Measurements from ENCODE around the gene ADGRG7.
A peak's percentile ranks its signal among the peaks of the same experiment; 100 is the strongest.

Gene ADGRG7

DNA sequence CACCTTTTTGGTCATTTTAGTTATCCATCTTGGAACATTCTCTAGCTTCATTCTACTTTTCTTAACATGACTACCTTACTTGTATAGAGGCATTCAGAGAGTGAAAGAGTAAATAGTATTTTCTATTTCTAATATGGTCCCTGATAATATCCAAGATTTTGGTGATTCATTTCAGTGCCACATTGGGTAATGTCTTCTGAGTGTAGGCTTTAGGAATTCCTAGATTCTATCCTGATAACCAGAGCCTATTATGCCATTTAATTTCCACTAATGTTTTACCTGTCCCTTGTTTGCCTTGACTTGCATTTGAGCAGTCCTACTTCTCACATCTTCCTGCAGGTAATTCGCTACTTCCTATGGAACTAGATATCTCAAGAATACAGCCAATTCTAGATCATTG is 21.8 kb downstream of the ADGRG7 start:
- TF ChIP-seq CTCF (IDR thresholded peaks at IDR 0.05; ENCODE audit: low read length) (no peak), EZH2 (optimal IDR thresholded peaks at IDR 0.05; ENCODE audit: low read depth, low read length) (no peak), EZH2phosphoT487 (IDR thresholded peaks at IDR 0.05; ENCODE audit: low read length) (no peak)
- Histone ChIP-seq H4K20me1 (ENCODE audit: insufficient read depth, low read length) (no peaks in the 10 kb centered on the region), H3K9ac (ENCODE audit: low read length) (no peak overlapping the region), H3K9me3 (replicated peaks; ENCODE audit: insufficient read depth, low read length) (no peaks in the 10 kb centered on the region), H3K4me2 (ENCODE audit: low read depth, low read length) (no peak overlapping the region), H2AFZ (ENCODE audit: low read length) (no peak overlapping the region), H3K27me3 (replicated peaks; ENCODE audit: insufficient read depth, low read length) (no peaks in the 10 kb centered on the region), H3K4me1 (ENCODE audit: low read length) (0 out of 2 replicates have a peak, but pooled peaks cover 5% of the 10 kb centered on the region), H3K36me3 (replicated peaks; ENCODE audit: insufficient read depth, low read length) (no peaks in the 10 kb centered on the region), H3K4me3 (ENCODE audit: low read length) (no peak overlapping the region), H3K9me2 (replicated peaks; ENCODE audit: insufficient read depth, low read length) (no peaks in the 10 kb centered on the region), H3K79me2 (ENCODE audit: low read length) (no peaks in the 10 kb centered on the region), H3K27ac (ENCODE audit: low read length) (no peak overlapping the region), H3F3A (ENCODE audit: insufficient read depth, low read length) (no peaks in the 10 kb centered on the region)
- DNase-seq, result no peak

DNA sequence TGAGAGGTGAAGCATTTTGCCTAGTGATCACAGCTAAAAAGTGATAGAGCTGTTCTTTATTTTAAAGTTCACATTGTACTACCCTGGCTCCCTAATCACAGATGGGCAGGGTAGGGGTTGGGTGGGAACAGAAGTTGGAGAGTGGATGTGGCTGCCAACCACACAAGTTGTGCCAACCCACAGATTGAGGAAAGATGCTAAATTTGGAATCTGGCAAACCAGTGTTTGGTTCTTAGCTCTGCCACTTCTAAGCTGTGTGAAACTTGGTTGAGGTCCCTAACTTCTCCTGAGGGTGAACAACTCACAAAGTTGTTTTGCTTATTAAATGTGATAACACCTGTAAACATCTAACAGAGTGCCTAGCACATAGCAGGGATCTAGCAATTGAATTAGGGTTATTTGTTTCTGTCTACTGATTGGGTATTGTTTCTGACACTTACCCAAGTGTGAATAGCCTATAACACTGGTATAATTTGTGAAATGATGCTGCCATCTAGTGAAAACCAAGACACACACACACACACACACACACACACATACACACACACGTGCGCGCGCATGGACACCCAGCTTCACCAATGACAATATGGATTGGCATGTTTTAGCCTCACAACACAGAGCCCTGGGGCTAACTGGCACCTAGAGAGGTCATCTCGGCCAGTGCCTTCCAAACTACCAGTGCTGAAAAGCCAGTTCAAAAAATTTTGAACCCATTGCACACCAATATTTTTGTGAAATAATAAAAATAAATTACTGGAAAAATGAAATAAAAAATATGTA is 25.3 kb downstream of the ADGRG7 start:
- TF ChIP-seq EZH2 (optimal IDR thresholded peaks at IDR 0.05; ENCODE audit: low read depth, low read length), result no peak
- peak; percentile 28 for TF ChIP-seq CTCF (IDR thresholded peaks at IDR 0.05; ENCODE audit: low read length)
- no peaks in the 10 kb centered on the region for H3K9me2 ChIP-seq (replicated peaks; ENCODE audit: insufficient read depth, low read length)
- no peak overlapping the region for H3K27ac ChIP-seq (ENCODE audit: low read length)
- H3K9ac ChIP-seq (ENCODE audit: low read length), result no peak overlapping the region
- H3F3A ChIP-seq (ENCODE audit: insufficient read depth, low read length), result no peaks in the 10 kb centered on the region
- H3K4me3 ChIP-seq (ENCODE audit: low read length), result no peak overlapping the region
- no peaks in the 10 kb centered on the region for H3K9me3 ChIP-seq (replicated peaks; ENCODE audit: insufficient read depth, low read length)
- peak; percentile 44 for DNase-seq
- H3K4me1 ChIP-seq (ENCODE audit: low read length), result 0 out of 2 replicates have a peak, but pooled peaks cover 5% of the 10 kb centered on the region
- no peaks in the 10 kb centered on the region for H4K20me1 ChIP-seq (ENCODE audit: insufficient read depth, low read length)
- no peaks in the 10 kb centered on the region for H3K27me3 ChIP-seq (replicated peaks; ENCODE audit: insufficient read depth, low read length)
- no peaks in the 10 kb centered on the region for H3K36me3 ChIP-seq (replicated peaks; ENCODE audit: insufficient read depth, low read length)
- no peak overlapping the region for H2AFZ ChIP-seq (ENCODE audit: low read length)
- no peak overlapping the region for H3K4me2 ChIP-seq (ENCODE audit: low read depth, low read length)
- H3K79me2 ChIP-seq (ENCODE audit: low read length), result no peaks in the 10 kb centered on the region

- Histone ChIP-seq H3K27ac (ENCODE audit: low read length) (no peak overlapping the region), H3K27me3 (replicated peaks; ENCODE audit: insufficient read depth, low read length) (no peaks in the 10 kb centered on the region), H3K4me2 (ENCODE audit: low read depth, low read length) (no peak overlapping the region), H3F3A (ENCODE audit: insufficient read depth, low read length) (no peaks in the 10 kb centered on the region), H3K36me3 (replicated peaks; ENCODE audit: insufficient read depth, low read length) (no peaks in the 10 kb centered on the region), H4K20me1 (ENCODE audit: insufficient read depth, low read length) (no peaks in the 10 kb centered on the region), H2AFZ (ENCODE audit: low read length) (no peak overlapping the region), H3K4me3 (ENCODE audit: low read length) (no peak overlapping the region), H3K9me3 (replicated peaks; ENCODE audit: insufficient read depth, low read length) (no peaks in the 10 kb centered on the region), H3K4me1 (ENCODE audit: low read length) (0 out of 2 replicates have a peak, but pooled peaks cover 5% of the 10 kb centered on the region), H3K79me2 (ENCODE audit: low read length) (no peaks in the 10 kb centered on the region), H3K9me2 (replicated peaks; ENCODE audit: insufficient read depth, low read length) (no peaks in the 10 kb centered on the region), H3K9ac (ENCODE audit: low read length) (no peak overlapping the region)
- TF ChIP-seq EZH2 (optimal IDR thresholded peaks at IDR 0.05; ENCODE audit: low read depth, low read length) (no peak), CTCF (IDR thresholded peaks at IDR 0.05; ENCODE audit: low read length) (no peak), EZH2phosphoT487 (IDR thresholded peaks at IDR 0.05; ENCODE audit: low read length) (no peak)
- no peak for DNase-seq
Measured at GRCh38 chr3:100635273-100635701, 25.9 kb downstream of the ADGRG7 start.

All from MM.1S (cell line).